ENCODE results near the gene P2RY12. TPM values are rescaled to one million over a fixed set of nuclear protein-coding genes. Genes with fewer than 3 reads are reported as not detected.
A peak's percentile ranks its signal among the peaks of the same experiment; 100 is the strongest.

P2RY12 gene
- total and polyA plus RNA-seq, 9 of the 15 experiments (the other 6 are each of a cell fraction or from before 2014, with no cell fraction given) = not detected

- no peak overlapping the region for H3K4me2 ChIP-seq (ENCODE audit: insufficient read depth, low read length)
- ATAC-seq (no peak), DNase-seq (ENCODE audit: extremely low read depth in 1 of 4, low spot score in 3 of 4) (no peak), FAIRE-seq (no peak)
- H3K4me3 ChIP-seq = no peak overlapping the region
- CTCF ChIA-PET (ENCODE audit: low intra/inter-chr PET ratio) = no interaction called here
- intact Hi-C loops (cut with micrococcal nuclease) = no loop called here
- POLR2A ChIA-PET = interaction anchor here (0.7 to 1.0 kb wide), 2 partner anchors 17 to 357 kb away, joined by 3 read pairs; no protein-coding TSS in a partner anchor
- no peaks in the 10 kb centered on the region; a peak in 1 of 5 replicates for H3K4me1 ChIP-seq (replicated peaks in 1 of 2; ENCODE audit: control insufficient read depth in 2 of 2, insufficient read depth in 2 of 2, low read length in 2 of 2)
- no peak overlapping the region for H3K27ac ChIP-seq (ENCODE audit: extremely low read depth, low read depth, low read length)
- no peaks in the 10 kb centered on the region for H3K79me2 ChIP-seq (ENCODE audit: control insufficient read depth, insufficient read depth, low read length)
- in situ Hi-C loops (cut with MboI) = no loop called here
- no peaks in the 10 kb centered on the region for H4K20me1 ChIP-seq (replicated peaks; ENCODE audit: control insufficient read depth, insufficient read depth, low read length)
- no peak overlapping the region for H2AFZ ChIP-seq (ENCODE audit: low read depth, low read length)
- TF ChIP-seq ZNF766 (CRISPR knock-in tag; conservative IDR thresholded peaks at IDR 0.05) = no peak
- no peak for TF ChIP-seq HCFC1 (IDR thresholded peaks at IDR 0.05; ENCODE audit: low read depth, low read length)
- no peak for TF ChIP-seq ZNF133 (CRISPR knock-in tag; IDR thresholded peaks at IDR 0.05)
- TF ChIP-seq SIN3B (IDR thresholded peaks at IDR 0.05; ENCODE audit: low read depth) = no peak
- 7% methylated on average over 5 of the region's 5 CpGs for WGBS (ENCODE audit: insufficient coverage, low coverage, missing lambda C conversion rate)
- no peak overlapping the region for H3K9ac ChIP-seq (ENCODE audit: insufficient read depth in 1 of 2, low read depth in 2 of 2, low read length in 2 of 2)
- H3K9me3 ChIP-seq (replicated peaks; ENCODE audit: control insufficient read depth, insufficient read depth, low read depth, low read length) = no peaks in the 10 kb centered on the region
- H3K36me3 ChIP-seq (ENCODE audit: control insufficient read depth, insufficient read depth, low read length) = no peaks in the 10 kb centered on the region
- BruUV-seq (replicated peaks) = no TSS peak
- H3K27me3 ChIP-seq (ENCODE audit: control insufficient read depth in 2 of 2, insufficient read depth in 2 of 2, low read length in 2 of 2) = no peaks in the 10 kb centered on the region; a peak in 1 of 5 replicates
- no peaks in the 10 kb centered on the region for H3K9me1 ChIP-seq (ENCODE audit: control insufficient read depth, insufficient read depth, low read length)
Observed at GRCh38 chr3:151423091-151423490, 38.5 kb upstream of the P2RY12 start.

DNA sequence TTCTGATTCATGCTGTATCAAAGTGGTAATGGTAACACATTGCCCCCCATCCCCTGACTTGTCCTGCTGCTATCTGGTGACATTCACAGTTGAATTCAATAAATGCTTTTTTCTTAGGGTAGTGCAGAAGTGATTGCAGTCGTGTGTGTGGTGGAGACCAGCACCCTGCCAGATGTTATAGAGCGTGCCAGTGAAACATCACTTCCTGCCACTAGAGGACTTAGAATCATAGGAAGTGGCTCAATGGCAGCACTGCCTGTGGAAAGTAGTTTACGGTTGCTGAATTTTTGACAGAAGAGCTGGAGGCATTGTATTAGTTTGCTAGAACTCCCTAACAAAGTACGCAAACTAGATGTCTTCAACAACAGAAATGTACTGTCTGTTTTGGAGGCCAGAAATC lies 37.4 kb upstream of the P2RY12 start:
- Histone ChIP-seq H3K4me1 (replicated peaks in 1 of 2; ENCODE audit: control insufficient read depth in 2 of 2, insufficient read depth in 2 of 2, low read length in 2 of 2) (no peaks in the 10 kb centered on the region; a peak in 1 of 5 replicates), H3K4me2 (ENCODE audit: insufficient read depth, low read length) (peak overlapping the region; percentile 6; the same call in 1 of the 2 replicates), H3K4me3 (no peak overlapping the region), H3K27me3 (ENCODE audit: control insufficient read depth in 2 of 2, insufficient read depth in 2 of 2, low read length in 2 of 2) (no peaks in the 10 kb centered on the region; a peak in 1 of 5 replicates), H3K9me1 (ENCODE audit: control insufficient read depth, insufficient read depth, low read length) (no peaks in the 10 kb centered on the region), H3K9ac (ENCODE audit: insufficient read depth in 1 of 2, low read depth in 2 of 2, low read length in 2 of 2) (no peak overlapping the region), H3K36me3 (ENCODE audit: control insufficient read depth, insufficient read depth, low read length) (no peaks in the 10 kb centered on the region), H2AFZ (ENCODE audit: low read depth, low read length) (peak overlapping the region; percentile 88), H4K20me1 (replicated peaks; ENCODE audit: control insufficient read depth, insufficient read depth, low read length) (no peaks in the 10 kb centered on the region), H3K9me3 (replicated peaks; ENCODE audit: control insufficient read depth, insufficient read depth, low read depth, low read length) (no peaks in the 10 kb centered on the region), H3K79me2 (ENCODE audit: control insufficient read depth, insufficient read depth, low read length) (no peaks in the 10 kb centered on the region), H3K27ac (ENCODE audit: extremely low read depth, low read depth, low read length) (no peak overlapping the region)
- in situ Hi-C loops (cut with MboI) (no loop called here), intact Hi-C loops (cut with micrococcal nuclease) (no loop called here)
- TF ChIP-seq, protein P1, sequence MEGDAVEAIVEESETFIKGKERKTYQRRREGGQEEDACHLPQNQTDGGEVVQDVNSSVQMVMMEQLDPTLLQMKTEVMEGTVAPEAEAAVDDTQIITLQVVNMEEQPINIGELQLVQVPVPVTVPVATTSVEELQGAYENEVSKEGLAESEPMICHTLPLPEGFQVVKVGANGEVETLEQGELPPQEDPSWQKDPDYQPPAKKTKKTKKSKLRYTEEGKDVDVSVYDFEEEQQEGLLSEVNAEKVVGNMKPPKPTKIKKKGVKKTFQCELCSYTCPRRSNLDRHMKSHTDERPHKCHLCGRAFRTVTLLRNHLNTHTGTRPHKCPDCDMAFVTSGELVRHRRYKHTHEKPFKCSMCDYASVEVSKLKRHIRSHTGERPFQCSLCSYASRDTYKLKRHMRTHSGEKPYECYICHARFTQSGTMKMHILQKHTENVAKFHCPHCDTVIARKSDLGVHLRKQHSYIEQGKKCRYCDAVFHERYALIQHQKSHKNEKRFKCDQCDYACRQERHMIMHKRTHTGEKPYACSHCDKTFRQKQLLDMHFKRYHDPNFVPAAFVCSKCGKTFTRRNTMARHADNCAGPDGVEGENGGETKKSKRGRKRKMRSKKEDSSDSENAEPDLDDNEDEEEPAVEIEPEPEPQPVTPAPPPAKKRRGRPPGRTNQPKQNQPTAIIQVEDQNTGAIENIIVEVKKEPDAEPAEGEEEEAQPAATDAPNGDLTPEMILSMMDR (IDR thresholded peaks at IDR 0.05 in 2 of 3, conservative IDR thresholded peaks at IDR 0.05 in 1 of 3; ENCODE audit: insufficient read depth in 2 of 3, low read depth in 1 of 3, low read length in 3 of 3) = peak in 2 of 3 experiments; percentile 18 to 22; a peak in 1 of 6 replicates
- peak; percentile 22; the same call in 1 of the 2 replicates for TF ChIP-seq ETV1 (tag; conservative IDR thresholded peaks at IDR 0.05; ENCODE audit: low read depth)
- peak in 1 of 2 experiments; percentile 2; a peak in 1 of 4 replicates for TF ChIP-seq RAD21 (CRISPR knock-in tag; conservative IDR thresholded peaks at IDR 0.05 in 1 of 2, IDR thresholded peaks at IDR 0.05 in 1 of 2)
- TF ChIP-seq TCF7 (IDR thresholded peaks at IDR 0.05; ENCODE audit: borderline replicate concordance) = no peak
- no TSS peak for BruUV-seq (replicated peaks)
- no peak for FAIRE-seq
- peak; percentile 79 for ATAC-seq
- 14% methylated on average over 4 of the region's 4 CpGs for WGBS (ENCODE audit: insufficient coverage, low coverage, missing lambda C conversion rate)
- ChIA-PET CTCF (ENCODE audit: low intra/inter-chr PET ratio) (no interaction called here), POLR2A (interaction anchor here (0.9 to 1.1 kb wide), 2 partner anchors 13 to 25 kb away, joined by 3 to 4 read pairs; no protein-coding TSS in a partner anchor)
- peak in 1 of 4 experiments; percentile 11 for DNase-seq (ENCODE audit: extremely low read depth in 1 of 4, low spot score in 3 of 4)

All from K562 (cell line).